Endothelial cell of umbilical vein (primary cell): ENCODE data around the gene SH3BP4. TPM values are rescaled to one million over a fixed set of nuclear protein-coding genes. Genes with fewer than 3 reads are reported as not detected.

Experiments
- BruUV-seq: library from RNA; stranded (reverse); fragments of 400-500 nt; replicated peaks from 2 replicates; lab custom pipeline; 2021; lab: Mats Ljungman, UMichigan
- CTCF ChIA-PET: fragments of 300-600, 350-600 bp; sonication (Branson Sonifier 250); formaldehyde crosslinking; loops from one replicate; lab custom pipeline; 2021; ENCODE audit warnings: antibody characterized with exemption, inconsistent platforms; lab: Charles Lee
- POLR2A ChIA-PET: fragments of 300-600, 350-600 bp; sonication (Branson Sonifier 250); formaldehyde crosslinking; loops from one replicate; lab custom pipeline; 2021; ENCODE audit warnings: antibody characterized with exemption, inconsistent platforms; lab: Charles Lee
- DNase-seq: peaks from one replicate; pipeline ENCODE4 v3.0.0-alpha.2; 2011; ENCODE audit warnings: low read depth, low spot score
- FAIRE-seq: peaks from 2 replicates; lab custom pipeline; 2011; peaks lifted over from hg19 to GRCh38; lab: Jason Lieb, UNC
- H2AFZ ChIP-seq: 2 replicates; pipeline ENCODE4 v1.6.0; 2012; ENCODE audit warnings: low read depth, low read length, control low read depth, inconsistent platforms
- H3K27ac ChIP-seq: 2 replicates; pipeline ENCODE4 v1.5.1; 2011; ENCODE audit warnings: low read depth, mild to moderate bottlenecking, control low read depth, low read length, moderate library complexity; ENCODE audit not compliant: insufficient read depth
- H3K27me3 ChIP-seq, 2 experiments: 2 replicates each; pipeline versions ENCODE4 v1.6.0 to v1.6.1; 2011; ENCODE audit warnings: low read length in 2 of 2, mixed read lengths in 1 of 2; ENCODE audit not compliant: control insufficient read depth in 2 of 2, insufficient read depth in 2 of 2
- H3K36me3 ChIP-seq, 2 experiments: 2 replicates in 1 of 2; 3 replicates in 1 of 2; pipeline ENCODE4 v1.5.1; 2011; ENCODE audit warnings: low read length in 2 of 2, mild to moderate bottlenecking in 1 of 2, moderate library complexity in 1 of 2; ENCODE audit not compliant: control insufficient read depth in 2 of 2, insufficient read depth in 2 of 2; ENCODE audit errors: extremely low read depth in 1 of 2
- H3K4me1 ChIP-seq: 3 replicates; pipeline ENCODE4 v1.5.1; 2011; ENCODE audit warnings: mild to moderate bottlenecking, low read length; ENCODE audit not compliant: control insufficient read depth, insufficient read depth; ENCODE audit errors: extremely low read depth
- H3K4me2 ChIP-seq: 2 replicates; pipeline ENCODE4 v1.6.1; 2011; ENCODE audit warnings: low read length, control low read depth, mixed read lengths; ENCODE audit not compliant: insufficient read depth
- H3K4me3 ChIP-seq, 3 experiments: fragments of 200-600 bp in 1 of 3; sonication (generic), shearing (Covaris generic) in 1 of 3; replicated peaks in 1 of 3; 2 replicates each; pipeline ENCODE4 v1.5.1; 2011 to 2016; ENCODE audit warnings: control low read depth in 3 of 3, low read length in 3 of 3, mild to moderate bottlenecking in 2 of 3, inconsistent platforms in 1 of 3, low read depth in 1 of 3, moderate library complexity in 1 of 3; ENCODE audit not compliant: insufficient read depth in 1 of 3
- H3K79me2 ChIP-seq: 2 replicates; pipeline ENCODE4 v1.6.0; 2012; ENCODE audit warnings: low read length, inconsistent platforms; ENCODE audit not compliant: control insufficient read depth, insufficient read depth
- H3K9ac ChIP-seq: replicated peaks from 2 replicates; pipeline ENCODE3; 2011; ENCODE audit warnings: low read length, control low read depth; ENCODE audit not compliant: insufficient read depth; ENCODE audit errors: extremely low read depth
- H3K9me1 ChIP-seq: replicated peaks from 3 replicates; pipeline ENCODE4 v1.6.0; 2011; ENCODE audit warnings: mild to moderate bottlenecking, low read length; ENCODE audit not compliant: control insufficient read depth, insufficient read depth; ENCODE audit errors: extremely low read depth
- H3K9me3 ChIP-seq: replicated peaks from 2 replicates; pipeline ENCODE4 v1.5.1; 2012; ENCODE audit warnings: low read length, inconsistent platforms; ENCODE audit not compliant: control insufficient read depth, insufficient read depth
- H4K20me1 ChIP-seq: replicated peaks from 2 replicates; pipeline ENCODE3; 2011; ENCODE audit warnings: mild to moderate bottlenecking, low read length; ENCODE audit not compliant: control insufficient read depth, insufficient read depth; ENCODE audit errors: extremely low read depth
- CTCF ChIP-seq, 2 donors: IDR thresholded peaks; 1 replicate in 1 of 2; 2 replicates in 1 of 2; pipeline ENCODE4 v1.5.1; 2011; ENCODE audit warnings: low read length in 2 of 2, mild to moderate bottlenecking in 2 of 2, moderate library complexity in 2 of 2, control low read depth in 1 of 2, inconsistent platforms in 1 of 2, low read depth in 1 of 2; ENCODE audit not compliant: insufficient read depth in 1 of 2; ENCODE audit errors: extremely low read depth in 1 of 2
- EZH2 ChIP-seq: IDR thresholded peaks from 2 replicates; pipeline ENCODE4 v1.6.1; 2012; ENCODE audit warnings: borderline replicate concordance, low read depth, mild to moderate bottlenecking, moderate library complexity, low read length, inconsistent platforms; ENCODE audit not compliant: severe bottlenecking
- FOS ChIP-seq: IDR thresholded peaks from 2 replicates; pipeline ENCODE4 v1.6.1; 2011; ENCODE audit warnings: mild to moderate bottlenecking, low read length, moderate library complexity, borderline replicate concordance; ENCODE audit not compliant: insufficient read depth
- GATA2 ChIP-seq: IDR thresholded peaks from 2 replicates; pipeline ENCODE4 v1.7.0; 2011; ENCODE audit warnings: low read depth, mild to moderate bottlenecking, moderate library complexity, mixed read lengths, low read length; ENCODE audit not compliant: insufficient read length, insufficient read depth
- JUN ChIP-seq: IDR thresholded peaks from 2 replicates; pipeline ENCODE4 v1.6.1; 2011; ENCODE audit warnings: borderline replicate concordance, low read depth; ENCODE audit not compliant: insufficient read length, insufficient read depth
- MAX ChIP-seq: IDR thresholded peaks from 2 replicates; pipeline ENCODE4 v1.6.1; 2011; ENCODE audit not compliant: insufficient read depth, insufficient read length
- MYC ChIP-seq: IDR thresholded peaks from one replicate; pipeline ENCODE4 v1.6.1; 2011; ENCODE audit warnings: mild to moderate bottlenecking, low read depth, low read length
- POLR2A ChIP-seq: IDR thresholded peaks from 2 replicates; pipeline ENCODE4 v1.6.1; 2012; ENCODE audit warnings: low read depth, mild to moderate bottlenecking, control low read depth, low read length
- POLR2AphosphoS5 ChIP-seq: IDR thresholded peaks from 2 replicates; pipeline ENCODE4 v1.6.1; 2012; ENCODE audit warnings: low read depth, mild to moderate bottlenecking, control low read depth, low read length, moderate library complexity; ENCODE audit not compliant: insufficient read depth
- dilution Hi-C: fragments of 300-500 bp; cut with MboI; formaldehyde crosslinking; loops from one replicate; pipeline ENCODE4 v1.15.0; 2019; ENCODE audit warnings: low sequenced_read_pairs; ENCODE audit not compliant: extremely low pct_ligation_motif_present
- intact Hi-C: fragments of 100-400 bp; cut with micrococcal nuclease; formaldehyde crosslinking; loops from one replicate; pipeline ENCODE4 v1.10.0; 2022
- polyA plus RNA-seq, 4 experiments: library from polyadenylated mRNA; depleted of rRNA in 3 of 4; stranded (reverse) in 3 of 4; unstranded in 1 of 4; fragments of >200 nt; gene quantifications; 2 replicates each; pipeline versions ENCODE4 v1.2.1 to v1.2.3, GENCODE V29; 2011 to 2012; ENCODE audit warnings: missing spikeins in 1 of 4
- total RNA-seq: library from RNA; stranded (reverse); gene quantifications from 2 replicates; pipeline ENCODE4 v1.2.3, GENCODE V29; 2021

The SH3BP4 gene
- total and polyA plus RNA-seq, 2 donors (not counting 3 experiments of a cell fraction or from before 2014, with no cell fraction given), result 85.2 to 100.0 TPM

- no peaks in the 10 kb centered on the region for H3K9me1 ChIP-seq
- H2AFZ ChIP-seq, result no peak overlapping the region
- no peaks in the 10 kb centered on the region for H3K9me3 ChIP-seq
- dilution Hi-C loops, result no loop called here
- no peak overlapping the region for H3K27ac ChIP-seq
- H3K9ac ChIP-seq, result no peak overlapping the region
- TF ChIP-seq CTCF (IDR thresholded peaks at IDR 0.05; ENCODE audit: extremely low read depth in 1 of 2, insufficient read depth in 1 of 2, low read depth in 1 of 2, low read length in 2 of 2) (no peak), MAX (no peak), POLR2AphosphoS5 (no peak), JUN (no peak), EZH2 (no peak), FOS (no peak), GATA2 (no peak), POLR2A (no peak), MYC (no peak)
- DNase-seq, result no peak
- no peaks in the 10 kb centered on the region for H4K20me1 ChIP-seq
- ChIA-PET CTCF (interaction anchor here (1.4 kb wide), 1 partner anchor 11 kb away, joined by 4 read pairs; no protein-coding TSS in a partner anchor), POLR2A (no interaction called here)
- peaks cover 66% of the 10 kb centered on the region for H3K4me1 ChIP-seq
- H3K36me3 ChIP-seq, result peaks cover 3 to 12% of the 10 kb centered on the region in 2 experiments
- FAIRE-seq, result no peak
- no peak overlapping the region for H3K4me3 ChIP-seq
- BruUV-seq, result no TSS peak
- H3K4me2 ChIP-seq, result no peak overlapping the region
- H3K27me3 ChIP-seq, result no peaks in the 10 kb centered on the region
- intact Hi-C loops, result no loop called here
- H3K79me2 ChIP-seq, result peaks cover 91% of the 10 kb centered on the region
Observed at GRCh38 chr2:234992196-234992595, 40.4 kb downstream of the SH3BP4 start.
